CD14-positive monocyte (primary cell): ENCODE results near the gene RASGRF2. TPM values are rescaled to one million over a fixed set of nuclear protein-coding genes. Genes with fewer than 3 reads are reported as not detected.

ENCODE experiments used
- DNase-seq, 3 donors: peaks; one replicate each; pipeline ENCODE4 v3.0.0-alpha.2; 2011 to 2022
- H2AFZ ChIP-seq: 2 replicates; pipeline ENCODE4 v1.6.0; 2012; ENCODE audit warnings: mild to moderate bottlenecking, low read depth, low read length, inconsistent platforms; ENCODE audit not compliant: insufficient read depth, poor library complexity, severe bottlenecking
- H3K27ac ChIP-seq, 2 donors: 1 replicate in 1 of 2; 2 replicates in 1 of 2; pipeline ENCODE4 v1.5.1; 2012 to 2013; ENCODE audit warnings: low read length in 2 of 2, control low read depth in 1 of 2, inconsistent platforms in 1 of 2, low read depth in 1 of 2, mild to moderate bottlenecking in 1 of 2
- H3K27me3 ChIP-seq, 2 donors: one replicate each; pipeline versions ENCODE4 v1.6.0 to v1.6.1; 2011 to 2013; ENCODE audit warnings: low read length in 2 of 2; ENCODE audit not compliant: control insufficient read depth in 2 of 2, insufficient read depth in 2 of 2
- H3K36me3 ChIP-seq, 2 donors: replicated peaks in 1 of 2; 1 replicate in 1 of 2; 2 replicates in 1 of 2; pipeline versions ENCODE4 v1.5.1 to v1.6.1; 2012 to 2013; ENCODE audit warnings: low read length in 2 of 2, control low read depth in 1 of 2, inconsistent platforms in 1 of 2, mild to moderate bottlenecking in 1 of 2; ENCODE audit not compliant: insufficient read depth in 2 of 2, control insufficient read depth in 1 of 2
- H3K4me1 ChIP-seq, 2 donors: 1 replicate in 1 of 2; 2 replicates in 1 of 2; pipeline versions ENCODE4 v1.5.1 to v1.6.1; 2012 to 2013; ENCODE audit warnings: low read length in 2 of 2, control low read depth in 1 of 2, inconsistent platforms in 1 of 2, mild to moderate bottlenecking in 1 of 2, moderate library complexity in 1 of 2; ENCODE audit not compliant: insufficient read depth in 2 of 2, control insufficient read depth in 1 of 2
- H3K4me2 ChIP-seq: replicated peaks from 2 replicates; pipeline ENCODE3; 2012; ENCODE audit warnings: low read length, moderate library complexity, mild to moderate bottlenecking; ENCODE audit not compliant: poor library complexity, severe bottlenecking; ENCODE audit errors: extremely low read depth
- H3K4me3 ChIP-seq, 3 experiments: fragments of 200-600 bp in 1 of 3; sonication (generic) in 1 of 3; replicated peaks in 1 of 3; 1 replicate in 2 of 3; 2 replicates in 1 of 3; pipeline ENCODE4 v1.5.1; 2011 to 2013; ENCODE audit warnings: low read length in 3 of 3, mild to moderate bottlenecking in 3 of 3, control low read depth in 2 of 3, low read depth in 2 of 3, inconsistent platforms in 1 of 3, moderate library complexity in 1 of 3
- H3K79me2 ChIP-seq: 2 replicates; pipeline ENCODE4 v1.6.0; 2012; ENCODE audit warnings: mild to moderate bottlenecking, control low read depth, inconsistent platforms, low read length, moderate library complexity; ENCODE audit not compliant: insufficient read depth
- H3K9ac ChIP-seq: 2 replicates; pipeline ENCODE4 v1.6.0; 2017; ENCODE audit warnings: low read length, mild to moderate bottlenecking; ENCODE audit not compliant: insufficient read depth, poor library complexity, severe bottlenecking
- H3K9me3 ChIP-seq, 2 donors: replicated peaks in 1 of 2; 1 replicate in 1 of 2; 2 replicates in 1 of 2; pipeline versions ENCODE4 v1.5.1 to v1.6.1; 2012 to 2013; ENCODE audit warnings: low read length in 2 of 2, control low read depth in 1 of 2; ENCODE audit not compliant: control insufficient read depth in 1 of 2, insufficient read depth in 1 of 2
- H4K20me1 ChIP-seq: 2 replicates; pipeline ENCODE4 v1.6.0; 2012; ENCODE audit warnings: mild to moderate bottlenecking, low read length, control low read depth, moderate library complexity; ENCODE audit not compliant: insufficient read depth
- H3K27ac Mint-ChIP-seq, 7 donors: one replicate each; pipeline ENCODE4 v1.8.0; 2020; ENCODE audit warnings: mild to moderate bottlenecking in 7 of 7, mixed read lengths in 7 of 7, moderate library complexity in 6 of 7, inconsistent platforms in 2 of 7
- H3K27me3 Mint-ChIP-seq, 3 donors: one replicate each; pipeline ENCODE4 v1.8.0; 2021 to 2022; ENCODE audit warnings: low read depth in 3 of 3, mild to moderate bottlenecking in 3 of 3, mixed read lengths in 3 of 3, moderate library complexity in 3 of 3, inconsistent platforms in 1 of 3
- H3K36me3 Mint-ChIP-seq, 2 donors: one replicate each; pipeline ENCODE4 v1.8.0; 2020; ENCODE audit warnings: mixed read lengths in 2 of 2, inconsistent platforms in 1 of 2, mild to moderate bottlenecking in 1 of 2
- H3K4me1 Mint-ChIP-seq: one replicate; pipeline ENCODE4 v1.8.0; 2020; ENCODE audit warnings: mild to moderate bottlenecking, mixed read lengths
- H3K4me3 Mint-ChIP-seq, 2 donors: one replicate each; pipeline ENCODE4 v1.8.0; 2020; ENCODE audit warnings: mild to moderate bottlenecking in 2 of 2, mixed read lengths in 2 of 2, moderate library complexity in 1 of 2
- H3K9me3 Mint-ChIP-seq, 7 donors: one replicate each; pipeline ENCODE4 v1.8.0; 2020 to 2022; ENCODE audit warnings: mixed read lengths in 7 of 7, mild to moderate bottlenecking in 6 of 7, moderate library complexity in 6 of 7, inconsistent platforms in 2 of 7
- CTCF ChIP-seq: fragments of 200-600 bp; IDR thresholded peaks from one replicate; pipeline ENCODE4 v1.8.0; 2022; ENCODE audit warnings: antibody characterized with exemption, mild to moderate bottlenecking
- WGBS: methylation state at CpG from one replicate; pipeline ENCODE4 v1.1.5; 2013; ENCODE audit warnings: missing lambda C conversion rate; ENCODE audit not compliant: insufficient coverage; 5-methylcytosine and 5-hydroxymethylcytosine counted together
- intact Hi-C, 2 donors: fragments of 100-400 bp; cut with micrococcal nuclease; formaldehyde crosslinking; loops; one replicate each; pipeline versions ENCODE4 v1.15.0 to v1.15.1; 2023
- polyA plus RNA-seq, 3 donors: library from polyadenylated mRNA; depleted of rRNA in 1 of 3; unstranded in 2 of 3; stranded (reverse) in 1 of 3; fragments of 300-500 nt in 2 of 3; fragments of >200 nt in 1 of 3; fragmentation: Illumina TruSeq in 2 of 3; gene quantifications; 1 replicate in 2 of 3; 2 replicates in 1 of 3; pipeline ENCODE4 v1.2.3, GENCODE V29; 2012 to 2021

The RASGRF2 gene
- polyA plus RNA-seq, 3 donors, result 0.01 to 0.02 TPM; not detected in 1

- no peaks in the 10 kb centered on the region for H3K36me3 ChIP-seq
- intact Hi-C loops, result no loop called here
- no peak for DNase-seq
- no peaks in the 10 kb centered on the region for H3K9me3 Mint-ChIP-seq
- TF ChIP-seq CTCF, result no peak
- H3K27ac Mint-ChIP-seq, result no peak overlapping the region
- no peaks in the 10 kb centered on the region for H4K20me1 ChIP-seq
- H3K27me3 Mint-ChIP-seq, result peaks cover 0 to 2% (median 2%) of the 10 kb centered on the region in 3 donors
- 83% methylated on average over 1 of the region's 4 CpGs for WGBS
- H3K4me3 ChIP-seq, result no peak overlapping the region
- no peaks in the 10 kb centered on the region for H3K27me3 ChIP-seq
- H3K79me2 ChIP-seq, result no peaks in the 10 kb centered on the region
- no peak overlapping the region for H3K4me3 Mint-ChIP-seq
- H3K4me2 ChIP-seq, result no peak overlapping the region
- no peak overlapping the region for H3K27ac ChIP-seq
- H3K4me1 ChIP-seq, result no peaks in the 10 kb centered on the region
- no peak overlapping the region for H3K9ac ChIP-seq
- H3K36me3 Mint-ChIP-seq, result no peaks in the 10 kb centered on the region
- H2AFZ ChIP-seq, result no peak overlapping the region
- no peaks in the 10 kb centered on the region for H3K9me3 ChIP-seq
- no peaks in the 10 kb centered on the region for H3K4me1 Mint-ChIP-seq
Observed at GRCh38 chr5:81208904-81209303, 248.7 kb downstream of the RASGRF2 start.

DNA sequence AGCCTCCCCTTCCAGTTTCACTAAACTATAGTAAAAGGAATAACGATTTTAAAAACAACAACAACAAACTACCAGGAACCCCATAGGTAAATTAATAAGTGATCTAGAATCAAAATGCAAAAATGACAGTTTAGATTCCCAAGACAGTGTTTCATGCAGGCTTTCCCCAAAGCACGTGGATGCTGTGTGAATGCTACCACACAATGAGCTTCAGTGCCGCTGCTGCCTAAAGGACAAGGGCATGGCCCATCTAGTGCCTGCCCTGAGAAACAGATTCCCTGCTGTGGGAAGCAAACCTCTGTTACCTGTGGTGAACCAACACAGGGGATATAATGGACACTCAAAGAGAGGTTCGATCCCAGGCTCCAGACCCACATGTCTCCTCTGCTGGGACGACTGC lies 249.2 kb downstream of the RASGRF2 start:
- Histone ChIP-seq H3K4me2 (no peak overlapping the region), H3K27ac (no peak overlapping the region), H4K20me1 (no peaks in the 10 kb centered on the region), H3K9ac (no peak overlapping the region), H2AFZ (no peak overlapping the region), H3K4me1 (no peaks in the 10 kb centered on the region), H3K79me2 (no peaks in the 10 kb centered on the region), H3K4me3 (no peak overlapping the region), H3K36me3 (no peaks in the 10 kb centered on the region), H3K27me3 (no peaks in the 10 kb centered on the region), H3K9me3 (no peaks in the 10 kb centered on the region)
- intact Hi-C loops, result no loop called here
- TF ChIP-seq CTCF, result no peak
- H3K4me1 Mint-ChIP-seq, result no peaks in the 10 kb centered on the region
- no peak for DNase-seq
- no peaks in the 10 kb centered on the region for H3K9me3 Mint-ChIP-seq
- H3K27ac Mint-ChIP-seq, result no peak overlapping the region
- no peaks in the 10 kb centered on the region for H3K36me3 Mint-ChIP-seq
- H3K27me3 Mint-ChIP-seq, result peaks cover 0 to 2% (median 2%) of the 10 kb centered on the region in 3 donors
- H3K4me3 Mint-ChIP-seq, result no peak overlapping the region
- WGBS, result 94% methylated on average over 4 of the region's 5 CpGs
